Gastrocnemius medialis (tissue), 4 donors: ENCODE measurements around the gene UNC13A. TPM values are rescaled to one million over a fixed set of nuclear protein-coding genes. Genes with fewer than 3 reads are reported as not detected.

Experiments used
- ATAC-seq, 2 donors: fragments of 150-250 bp; one replicate each; pipeline ENCODE4 v1.9.1; 2016
- DNase-seq, 2 donors: peaks; one replicate each; pipeline ENCODE4 v3.0.0-alpha.2; 2019
- H3K27ac ChIP-seq, 4 donors: fragments of 200-600 bp; sonication (generic); 1 replicate in 1 of 4; 2 replicates in 3 of 4; pipeline ENCODE4 v1.5.1; 2016 to 2018; ENCODE audit warnings: mild to moderate bottlenecking in 2 of 4, moderate library complexity in 1 of 4
- H3K27me3 ChIP-seq, 3 donors: fragments of 200-600 bp; sonication (generic) in 2 of 3; 1 replicate in 1 of 3; 2 replicates in 2 of 3; pipeline versions ENCODE4 v1.5.1 to v1.6.0; 2016 to 2019; ENCODE audit warnings: mild to moderate bottlenecking in 1 of 3, moderate library complexity in 1 of 3
- H3K36me3 ChIP-seq, 2 donors: fragments of 200-600 bp; sonication (generic) in 1 of 2; one replicate each; pipeline ENCODE4 v1.5.1; 2017 to 2018
- H3K4me1 ChIP-seq, 2 donors: fragments of 200-600 bp; sonication (generic) in 1 of 2; one replicate each; pipeline ENCODE4 v1.5.1; 2016 to 2017; ENCODE audit warnings: mild to moderate bottlenecking in 2 of 2
- H3K4me3 ChIP-seq, 4 donors: fragments of 200-600 bp; sonication (generic) in 3 of 4; 1 replicate in 1 of 4; 2 replicates in 3 of 4; pipeline ENCODE4 v1.5.1; 2016 to 2019; ENCODE audit warnings: mild to moderate bottlenecking in 2 of 4
- H3K9me3 ChIP-seq, 3 donors: fragments of 200-600 bp; sonication (generic) in 2 of 3; 1 replicate in 1 of 3; 2 replicates in 2 of 3; pipeline ENCODE4 v1.5.1; 2016 to 2019
- CTCF ChIP-seq, 5 experiments: fragments of 450-650 bp in 3 of 5; fragments of 200-600 bp in 2 of 5; sonication (generic) in 2 of 5; IDR thresholded peaks in 4 of 5; conservative IDR thresholded peaks in 1 of 5; 1 replicate in 4 of 5; 2 replicates in 1 of 5; pipeline ENCODE4 v1.5.1; 2016 to 2019; ENCODE audit warnings: antibody characterized with exemption in 5 of 5, mild to moderate bottlenecking in 3 of 5, moderate library complexity in 3 of 5
- POLR2A ChIP-seq, 2 donors: fragments of 450-650 bp; IDR thresholded peaks; one replicate each; pipeline ENCODE4 v1.6.1; 2017; ENCODE audit warnings: antibody characterized with exemption in 2 of 2, mild to moderate bottlenecking in 2 of 2, moderate library complexity in 2 of 2
- in situ Hi-C, 4 donors: fragments of 200-750 bp; cut with MboI; loops; one replicate each; pipeline versions ENCODE4 v1.15.0 to v1.8.0; 2017; ENCODE audit warnings: low sequenced_read_pairs in 4 of 4
- intact Hi-C: fragments of 100-400 bp; cut with DNase I; formaldehyde crosslinking; loops from one replicate; pipeline ENCODE4 v1.15.1; 2023; ENCODE audit warnings: low total_unique reads
- total RNA-seq, 4 donors: library from RNA; depleted of rRNA; stranded (reverse); fragments of >200 nt; gene quantifications; one replicate each; pipeline versions ENCODE4 v1.1.0 to v1.2.3, GENCODE V29; 2016

The UNC13A gene
- total RNA-seq, 4 donors from 2014 or later = not detected

- no peaks in the 10 kb centered on the region for H3K27me3 ChIP-seq
- no peaks in the 10 kb centered on the region for H3K9me3 ChIP-seq
- no peak for ATAC-seq
- H3K36me3 ChIP-seq = peaks cover 0 to 83% of the 10 kb centered on the region in 2 donors
- intact Hi-C loops = no loop called here
- no peak overlapping the region for H3K27ac ChIP-seq
- TF ChIP-seq POLR2A (IDR thresholded peaks at IDR 0.05) = no peak
- TF ChIP-seq CTCF (IDR thresholded peaks at IDR 0.05 in 4 of 5, conservative IDR thresholded peaks at IDR 0.05 in 1 of 5) = no peak
- H3K4me1 ChIP-seq = no peaks in the 10 kb centered on the region
- no peak overlapping the region for H3K4me3 ChIP-seq
- in situ Hi-C loops = no loop called here
- DNase-seq = no peak
These were observed 45.0 kb upstream of the UNC13A start for GRCh38 chr19:17733127-17733526.

GRCh38 chr19:17727843-17728242, 39.7 kb upstream of the UNC13A start:
- no peaks in the 10 kb centered on the region for H3K27me3 ChIP-seq
- no peaks in the 10 kb centered on the region for H3K4me1 ChIP-seq
- ATAC-seq (no peak), DNase-seq (no peak)
- H3K27ac ChIP-seq = no peak overlapping the region
- peaks cover 0 to 85% of the 10 kb centered on the region in 2 donors for H3K36me3 ChIP-seq
- H3K4me3 ChIP-seq = no peak overlapping the region
- TF ChIP-seq POLR2A (IDR thresholded peaks at IDR 0.05) = no peak
- TF ChIP-seq CTCF (IDR thresholded peaks at IDR 0.05 in 4 of 5, conservative IDR thresholded peaks at IDR 0.05 in 1 of 5) = no peak
- no peaks in the 10 kb centered on the region for H3K9me3 ChIP-seq
- in situ Hi-C loops (no loop called here), intact Hi-C loops (no loop called here)

GRCh38 chr19:17726964-17727773, 39.0 kb upstream of the UNC13A start:
- Histone ChIP-seq H3K9me3 (no peaks in the 10 kb centered on the region), H3K36me3 (peaks cover 0 to 79% of the 10 kb centered on the region in 2 donors), H3K27ac (no peak overlapping the region), H3K4me1 (peaks cover 0 to 3% of the 10 kb centered on the region in 2 donors), H3K4me3 (no peak overlapping the region), H3K27me3 (no peaks in the 10 kb centered on the region)
- TF ChIP-seq CTCF (IDR thresholded peaks at IDR 0.05 in 4 of 5, conservative IDR thresholded peaks at IDR 0.05 in 1 of 5) (no peak), POLR2A (IDR thresholded peaks at IDR 0.05) (no peak)
- in situ Hi-C loops = no loop called here
- ATAC-seq (no peak), DNase-seq (no peak)
- intact Hi-C loops = no loop called here

GRCh38 chr19:17726136-17726741, 38.1 kb upstream of the UNC13A start:
- no peaks in the 10 kb centered on the region for H3K27me3 ChIP-seq
- DNase-seq (no peak), ATAC-seq (no peak)
- no peaks in the 10 kb centered on the region for H3K9me3 ChIP-seq
- H3K27ac ChIP-seq = no peak overlapping the region
- TF ChIP-seq CTCF (IDR thresholded peaks at IDR 0.05 in 4 of 5, conservative IDR thresholded peaks at IDR 0.05 in 1 of 5) = no peak
- no peak for TF ChIP-seq POLR2A (IDR thresholded peaks at IDR 0.05)
- in situ Hi-C loops (no loop called here), intact Hi-C loops (no loop called here)
- peaks cover 5 to 8% of the 10 kb centered on the region in 2 donors for H3K4me1 ChIP-seq
- no peak overlapping the region for H3K4me3 ChIP-seq
- H3K36me3 ChIP-seq = peaks cover 0 to 69% of the 10 kb centered on the region in 2 donors
